Measurements from ENCODE around the gene CEPT1.

DNA sequence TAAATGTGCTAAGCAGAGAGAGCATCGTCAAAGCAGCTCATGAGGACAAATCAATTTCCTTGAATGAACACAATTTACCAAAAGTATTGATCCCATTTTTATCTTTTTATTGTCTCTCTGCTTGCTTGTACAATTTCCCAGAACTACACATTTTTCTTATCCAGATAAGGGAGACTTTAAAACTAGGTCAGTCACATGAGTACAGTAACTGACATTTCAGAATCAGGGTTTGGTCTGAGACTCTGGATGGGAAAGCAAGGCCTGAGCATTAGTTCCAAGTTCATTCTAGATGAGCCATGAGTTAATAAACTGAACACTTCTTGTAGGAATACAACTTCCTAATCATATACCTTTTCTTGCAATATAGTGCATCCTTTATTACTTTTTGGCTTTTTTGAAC is 71.9 kb downstream of the CEPT1 start:
- TF ChIP-seq, protein P1, sequence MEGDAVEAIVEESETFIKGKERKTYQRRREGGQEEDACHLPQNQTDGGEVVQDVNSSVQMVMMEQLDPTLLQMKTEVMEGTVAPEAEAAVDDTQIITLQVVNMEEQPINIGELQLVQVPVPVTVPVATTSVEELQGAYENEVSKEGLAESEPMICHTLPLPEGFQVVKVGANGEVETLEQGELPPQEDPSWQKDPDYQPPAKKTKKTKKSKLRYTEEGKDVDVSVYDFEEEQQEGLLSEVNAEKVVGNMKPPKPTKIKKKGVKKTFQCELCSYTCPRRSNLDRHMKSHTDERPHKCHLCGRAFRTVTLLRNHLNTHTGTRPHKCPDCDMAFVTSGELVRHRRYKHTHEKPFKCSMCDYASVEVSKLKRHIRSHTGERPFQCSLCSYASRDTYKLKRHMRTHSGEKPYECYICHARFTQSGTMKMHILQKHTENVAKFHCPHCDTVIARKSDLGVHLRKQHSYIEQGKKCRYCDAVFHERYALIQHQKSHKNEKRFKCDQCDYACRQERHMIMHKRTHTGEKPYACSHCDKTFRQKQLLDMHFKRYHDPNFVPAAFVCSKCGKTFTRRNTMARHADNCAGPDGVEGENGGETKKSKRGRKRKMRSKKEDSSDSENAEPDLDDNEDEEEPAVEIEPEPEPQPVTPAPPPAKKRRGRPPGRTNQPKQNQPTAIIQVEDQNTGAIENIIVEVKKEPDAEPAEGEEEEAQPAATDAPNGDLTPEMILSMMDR (IDR thresholded peaks at IDR 0.05): no peak
- TF ChIP-seq EP300 (IDR thresholded peaks at IDR 0.05): no peak
